ENCODE results near the gene RBM6. TPM values are rescaled to one million over a fixed set of nuclear protein-coding genes. Genes with fewer than 3 reads are reported as not detected.
"Not testable (repeated sequence)": the region's sequence is repeated elsewhere in the genome, so short reads cannot be mapped to it uniquely, and the experiment has no call there.

RBM6 gene
- total RNA-seq, 4 donors from 2014 or later = 73.5 to 222 (median 89.5) TPM

- no peak overlapping the region for H3K4me3 ChIP-seq
- H3K27me3 ChIP-seq = no peaks in the 10 kb centered on the region
- H3K27ac ChIP-seq = no peak overlapping the region
- TF ChIP-seq POLR2AphosphoS5 (IDR thresholded peaks at IDR 0.05) (no peak), POLR2A (IDR thresholded peaks at IDR 0.05) (no peak), EP300 (IDR thresholded peaks at IDR 0.05) (no peak), CTCF (IDR thresholded peaks at IDR 0.05) (no peak)
- H3K4me1 ChIP-seq = no peaks in the 10 kb centered on the region
- no peak for DNase-seq (ENCODE audit: low spot score in 2 of 2)
- no peaks in the 10 kb centered on the region for H3K9me3 ChIP-seq
- 18% methylated on average over 1 of the region's 1 CpG for WGBS
- H3K36me3 ChIP-seq = peaks cover 19% of the 10 kb centered on the region
Observed at GRCh38 chr3:50028346-50028745, 88.4 kb downstream of the RBM6 start.

GRCh38 chr3:50031201-50031600 is 91.3 kb downstream of the RBM6 start:
- not testable (repeated sequence) for H3K27me3 ChIP-seq; H3K36me3 ChIP-seq; H3K9me3 ChIP-seq; H3K27ac ChIP-seq; H3K4me1 ChIP-seq; H3K4me3 ChIP-seq; DNase-seq (ENCODE audit: low spot score in 2 of 2)
- WGBS = over 99% methylated on average over 4 of the region's 5 CpGs

GRCh38 chr3:50044976-50045375 is 105.0 kb downstream of the RBM6 start:
- H3K27me3 ChIP-seq = no peaks in the 10 kb centered on the region
- H3K4me3 ChIP-seq = no peak overlapping the region
- peaks cover under 1% of the 10 kb centered on the region for H3K4me1 ChIP-seq
- peaks cover 37% of the 10 kb centered on the region for H3K36me3 ChIP-seq
- no peaks in the 10 kb centered on the region for H3K9me3 ChIP-seq
- TF ChIP-seq POLR2A (IDR thresholded peaks at IDR 0.05) (no peak), POLR2AphosphoS5 (IDR thresholded peaks at IDR 0.05) (no peak)
- DNase-seq (ENCODE audit: low spot score in 2 of 2) = no peak
- no peak overlapping the region for H3K27ac ChIP-seq
- 97% methylated on average over 1 of the region's 1 CpG for whole genome bisulfite sequencing

- no peak for DNase-seq (ENCODE audit: low spot score in 2 of 2)
- Histone ChIP-seq H3K4me1 (peaks cover 2% of the 10 kb centered on the region), H3K27me3 (no peaks in the 10 kb centered on the region), H3K9me3 (no peaks in the 10 kb centered on the region), H3K27ac (no peak overlapping the region), H3K4me3 (no peak overlapping the region), H3K36me3 (peaks cover 52% of the 10 kb centered on the region)
- 99% methylated on average over 4 of the region's 4 CpGs for WGBS
- TF ChIP-seq POLR2A (IDR thresholded peaks at IDR 0.05) (no peak), POLR2AphosphoS5 (IDR thresholded peaks at IDR 0.05) (no peak), EP300 (IDR thresholded peaks at IDR 0.05) (no peak), CTCF (IDR thresholded peaks at IDR 0.05) (no peak)
Observed at GRCh38 chr3:50047426-50047825, 107.5 kb downstream of the RBM6 start.

GRCh38 chr3:50050361-50050760 is 110.4 kb downstream of the RBM6 start:
- Histone ChIP-seq H3K9me3 (no peaks in the 10 kb centered on the region), H3K36me3 (peaks cover 79% of the 10 kb centered on the region), H3K27ac (no peak overlapping the region), H3K27me3 (no peaks in the 10 kb centered on the region), H3K4me1 (peaks cover 2% of the 10 kb centered on the region), H3K4me3 (no peak overlapping the region)
- TF ChIP-seq CTCF (IDR thresholded peaks at IDR 0.05) (no peak), POLR2AphosphoS5 (IDR thresholded peaks at IDR 0.05) (no peak)
- DNase-seq (ENCODE audit: low spot score in 2 of 2) = no peak

- H3K4me3 ChIP-seq = no peak overlapping the region
- no peaks in the 10 kb centered on the region for H3K9me3 ChIP-seq
- TF ChIP-seq POLR2AphosphoS5 (IDR thresholded peaks at IDR 0.05) (no peak), POLR2A (IDR thresholded peaks at IDR 0.05) (no peak), EP300 (IDR thresholded peaks at IDR 0.05) (no peak), CTCF (IDR thresholded peaks at IDR 0.05) (no peak)
- WGBS = 95% methylated on average over 6 of the region's 6 CpGs
- H3K36me3 ChIP-seq = peaks cover 91% of the 10 kb centered on the region
- no peaks in the 10 kb centered on the region for H3K4me1 ChIP-seq
- no peak for DNase-seq (ENCODE audit: low spot score in 2 of 2)
- H3K27ac ChIP-seq = no peak overlapping the region
- no peaks in the 10 kb centered on the region for H3K27me3 ChIP-seq
Observed at GRCh38 chr3:50057756-50058155, 117.8 kb downstream of the RBM6 start.
